ENCODE data around the gene PML.

The PML gene

GRCh38 chr15:73987681-73988444, 6.7 kb upstream of the PML start:
- Histone ChIP-seq H3K4me1 (ENCODE audit: control insufficient read depth, low read depth, low read length) (peaks cover 3% of the 10 kb centered on the region), H3K9ac (ENCODE audit: low read length) (no peak overlapping the region), H3K27me3 (ENCODE audit: control insufficient read depth, insufficient read depth, low read length) (no peaks in the 10 kb centered on the region), H3K9me3 (ENCODE audit: control insufficient read depth, low read depth, low read length) (no peaks in the 10 kb centered on the region), H3K4me3 (ENCODE audit: low read length) (no peak overlapping the region), H3K36me3 (ENCODE audit: control insufficient read depth, low read depth, low read length) (no peaks in the 10 kb centered on the region), H3K27ac (ENCODE audit: low read length) (no peak overlapping the region)

GRCh38 chr15:73988445-73988969, 6.0 kb upstream of the PML start:
- H3K36me3 ChIP-seq (ENCODE audit: control insufficient read depth, low read depth, low read length) = no peaks in the 10 kb centered on the region
- H3K27ac ChIP-seq (ENCODE audit: low read length) = no peak overlapping the region
- peaks cover 3% of the 10 kb centered on the region for H3K4me1 ChIP-seq (ENCODE audit: control insufficient read depth, low read depth, low read length)
- H3K9me3 ChIP-seq (ENCODE audit: control insufficient read depth, low read depth, low read length) = no peaks in the 10 kb centered on the region
- no peak overlapping the region for H3K4me3 ChIP-seq (ENCODE audit: low read length)
- no peak overlapping the region for H3K9ac ChIP-seq (ENCODE audit: low read length)
- H3K27me3 ChIP-seq (ENCODE audit: control insufficient read depth, insufficient read depth, low read length) = peaks cover 5% of the 10 kb centered on the region

DNA sequence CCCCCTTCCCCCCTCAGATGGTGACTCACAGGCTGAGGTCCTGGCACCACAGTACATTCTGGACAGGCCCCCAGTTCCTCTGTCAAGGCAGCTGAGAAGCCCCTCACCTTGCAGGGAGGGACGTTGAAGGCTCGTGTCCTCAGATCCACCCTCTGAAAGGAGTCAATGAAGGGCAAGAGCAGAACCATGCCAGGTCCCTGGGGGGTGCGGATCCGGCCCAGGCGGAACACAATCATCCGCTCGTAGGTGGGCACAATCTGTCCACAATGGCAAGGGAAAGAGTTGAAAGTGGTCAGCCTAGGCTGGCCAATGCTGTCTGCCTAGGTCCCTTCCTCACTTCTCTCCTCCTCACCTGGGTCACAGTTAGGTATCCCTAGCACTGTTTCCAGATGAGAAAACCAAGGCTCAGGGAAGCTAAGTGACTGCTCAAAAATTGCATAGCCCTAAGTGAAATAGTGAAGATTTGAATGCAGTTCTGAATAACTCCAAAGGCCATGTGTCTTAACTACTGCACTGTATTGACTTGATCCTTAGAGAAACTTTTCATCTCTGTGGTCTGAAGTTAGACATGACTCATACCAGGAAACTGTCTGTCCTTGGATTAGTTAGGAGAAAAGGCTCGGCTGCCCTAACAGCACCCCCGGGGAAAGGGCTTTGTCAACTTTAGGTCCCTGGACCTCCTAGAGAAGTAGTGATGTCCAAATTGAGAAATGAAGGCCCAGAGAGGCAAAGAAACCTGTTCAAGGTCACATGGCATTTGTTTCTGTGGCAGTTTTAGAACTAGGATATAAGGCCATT, 5.3 kb upstream of the PML start:
- Histone ChIP-seq H3K27me3 (ENCODE audit: control insufficient read depth, insufficient read depth, low read length) (peaks cover 5% of the 10 kb centered on the region), H3K27ac (ENCODE audit: low read length) (no peak overlapping the region), H3K9me3 (ENCODE audit: control insufficient read depth, low read depth, low read length) (no peaks in the 10 kb centered on the region), H3K36me3 (ENCODE audit: control insufficient read depth, low read depth, low read length) (no peaks in the 10 kb centered on the region), H3K9ac (ENCODE audit: low read length) (no peak overlapping the region), H3K4me1 (ENCODE audit: control insufficient read depth, low read depth, low read length) (peaks cover 7% of the 10 kb centered on the region), H3K4me3 (ENCODE audit: low read length) (no peak overlapping the region)

GRCh38 chr15:73990250-73991005, 4.1 kb upstream of the PML start:
- peaks cover 5% of the 10 kb centered on the region for H3K27me3 ChIP-seq (ENCODE audit: control insufficient read depth, insufficient read depth, low read length)
- H3K9ac ChIP-seq (ENCODE audit: low read length) = no peak overlapping the region
- H3K36me3 ChIP-seq (ENCODE audit: control insufficient read depth, low read depth, low read length) = no peaks in the 10 kb centered on the region
- no peak overlapping the region for H3K27ac ChIP-seq (ENCODE audit: low read length)
- H3K9me3 ChIP-seq (ENCODE audit: control insufficient read depth, low read depth, low read length) = no peaks in the 10 kb centered on the region
- peaks cover 7% of the 10 kb centered on the region for H3K4me1 ChIP-seq (ENCODE audit: control insufficient read depth, low read depth, low read length)
- no peak overlapping the region for H3K4me3 ChIP-seq (ENCODE audit: low read length)

GRCh38 chr15:73991260-73991659, 3.3 kb upstream of the PML start:
- no peak overlapping the region for H3K9ac ChIP-seq (ENCODE audit: low read length)
- peaks cover 7% of the 10 kb centered on the region for H3K4me1 ChIP-seq (ENCODE audit: control insufficient read depth, low read depth, low read length)
- H3K27ac ChIP-seq (ENCODE audit: low read length) = no peak overlapping the region
- peaks cover 5% of the 10 kb centered on the region for H3K27me3 ChIP-seq (ENCODE audit: control insufficient read depth, insufficient read depth, low read length)
- peak overlapping the region; percentile 71 for H3K4me3 ChIP-seq (ENCODE audit: low read length)
- H3K9me3 ChIP-seq (ENCODE audit: control insufficient read depth, low read depth, low read length) = no peaks in the 10 kb centered on the region
- H3K36me3 ChIP-seq (ENCODE audit: control insufficient read depth, low read depth, low read length) = no peaks in the 10 kb centered on the region

GRCh38 chr15:73991726-73992593, 2.6 kb upstream of the PML start, which contains the start of gene STOML1:
STOML1 (minus strand) TSS chr15:73992295; CDS start chr15:73992223, 72 bp downstream.
- peaks cover 5% of the 10 kb centered on the region for H3K27me3 ChIP-seq (ENCODE audit: control insufficient read depth, insufficient read depth, low read length)
- H3K36me3 ChIP-seq (ENCODE audit: control insufficient read depth, low read depth, low read length) = no peaks in the 10 kb centered on the region
- H3K9ac ChIP-seq (ENCODE audit: low read length) = peak within 1 kb of the TSS; percentile 20
- no peak within 1 kb of the TSS for H3K27ac ChIP-seq (ENCODE audit: low read length)
- H3K4me3 ChIP-seq (ENCODE audit: low read length) = peak within 1 kb of the TSS; percentile 71
- no peaks in the 10 kb centered on the region for H3K9me3 ChIP-seq (ENCODE audit: control insufficient read depth, low read depth, low read length)
- H3K4me1 ChIP-seq (ENCODE audit: control insufficient read depth, low read depth, low read length) = peaks cover 7% of the 10 kb centered on the region

GRCh38 chr15:73992594-73992898, 2.0 kb upstream of the PML start:
- Histone ChIP-seq H3K4me1 (ENCODE audit: control insufficient read depth, low read depth, low read length) (peaks cover 7% of the 10 kb centered on the region), H3K27ac (ENCODE audit: low read length) (no peak overlapping the region), H3K36me3 (ENCODE audit: control insufficient read depth, low read depth, low read length) (no peaks in the 10 kb centered on the region), H3K27me3 (ENCODE audit: control insufficient read depth, insufficient read depth, low read length) (peaks cover 5% of the 10 kb centered on the region), H3K9me3 (ENCODE audit: control insufficient read depth, low read depth, low read length) (no peaks in the 10 kb centered on the region), H3K9ac (ENCODE audit: low read length) (no peak overlapping the region), H3K4me3 (ENCODE audit: low read length) (no peak overlapping the region)

- H3K27ac ChIP-seq (ENCODE audit: low read length) = no peak overlapping the region
- H3K27me3 ChIP-seq (ENCODE audit: control insufficient read depth, insufficient read depth, low read length) = peaks cover 5% of the 10 kb centered on the region
- peaks cover 7% of the 10 kb centered on the region for H3K4me1 ChIP-seq (ENCODE audit: control insufficient read depth, low read depth, low read length)
- H3K9me3 ChIP-seq (ENCODE audit: control insufficient read depth, low read depth, low read length) = no peaks in the 10 kb centered on the region
- H3K9ac ChIP-seq (ENCODE audit: low read length) = no peak overlapping the region
- H3K4me3 ChIP-seq (ENCODE audit: low read length) = peak overlapping the region; percentile 92
- peaks cover under 1% of the 10 kb centered on the region for H3K36me3 ChIP-seq (ENCODE audit: control insufficient read depth, low read depth, low read length)
Measured at GRCh38 chr15:73993211-73993994, 1.1 kb upstream of the PML start.

- Histone ChIP-seq H3K4me1 (ENCODE audit: control insufficient read depth, low read depth, low read length) (peaks cover 7% of the 10 kb centered on the region), H3K4me3 (ENCODE audit: low read length) (peak overlapping the region; percentile 92), H3K27ac (ENCODE audit: low read length) (peak overlapping the region; percentile 35), H3K36me3 (ENCODE audit: control insufficient read depth, low read depth, low read length) (peaks cover 9% of the 10 kb centered on the region), H3K27me3 (ENCODE audit: control insufficient read depth, insufficient read depth, low read length) (peaks cover 5% of the 10 kb centered on the region), H3K9ac (ENCODE audit: low read length) (peak overlapping the region; percentile 81), H3K9me3 (ENCODE audit: control insufficient read depth, low read depth, low read length) (no peaks in the 10 kb centered on the region)
Measured at GRCh38 chr15:73994912-73995622, 551 bp downstream of the PML start.

DNA sequence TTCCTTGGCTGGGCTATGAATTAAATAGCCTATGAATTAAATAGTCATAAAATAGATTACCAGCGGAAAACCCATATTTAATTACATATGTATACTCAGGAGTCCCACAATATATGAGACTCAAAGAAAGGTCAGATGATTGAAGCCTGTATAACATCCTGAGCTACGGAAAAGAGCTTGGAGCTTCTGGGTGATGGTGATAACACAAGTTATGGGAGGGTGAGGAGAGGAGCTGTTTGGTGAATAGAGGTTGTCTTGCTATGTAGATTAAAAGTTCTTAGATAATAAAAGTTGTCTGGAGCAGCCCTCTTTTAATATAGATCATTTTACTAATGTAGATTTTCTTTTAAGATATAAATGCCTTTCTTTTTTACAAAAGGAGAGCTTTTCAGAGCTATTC, 1.8 kb downstream of the PML start:
- peak overlapping the region; percentile 92 for H3K4me3 ChIP-seq (ENCODE audit: low read length)
- no peak overlapping the region for H3K27ac ChIP-seq (ENCODE audit: low read length)
- no peak overlapping the region for H3K9ac ChIP-seq (ENCODE audit: low read length)

More for the DNA sequence above, 1.8 kb downstream of the PML start:
- Histone ChIP-seq H3K27me3 (ENCODE audit: control insufficient read depth, insufficient read depth, low read length) (peaks cover 5% of the 10 kb centered on the region), H3K4me1 (ENCODE audit: control insufficient read depth, low read depth, low read length) (peaks cover 7% of the 10 kb centered on the region), H3K36me3 (ENCODE audit: control insufficient read depth, low read depth, low read length) (peaks cover 9% of the 10 kb centered on the region), H3K9me3 (ENCODE audit: control insufficient read depth, low read depth, low read length) (no peaks in the 10 kb centered on the region)
